DMS53 (cell line): ENCODE results near the gene TMEM132A.
A peak's percentile ranks its signal among the peaks of the same experiment; 100 is the strongest.
"Not testable (repeated sequence)": the region's sequence is repeated elsewhere in the genome, so short reads cannot be mapped to it uniquely, and the experiment has no call there.

Source experiments
- DNase-seq: peaks from one replicate; lab custom pipeline; 2025; lab: John Stamatoyannopoulos, UW

TMEM132A gene

GRCh38 chr11:60905047-60905446, 19.2 kb upstream of the TMEM132A start:
- DNase-seq, result no peak

DNA sequence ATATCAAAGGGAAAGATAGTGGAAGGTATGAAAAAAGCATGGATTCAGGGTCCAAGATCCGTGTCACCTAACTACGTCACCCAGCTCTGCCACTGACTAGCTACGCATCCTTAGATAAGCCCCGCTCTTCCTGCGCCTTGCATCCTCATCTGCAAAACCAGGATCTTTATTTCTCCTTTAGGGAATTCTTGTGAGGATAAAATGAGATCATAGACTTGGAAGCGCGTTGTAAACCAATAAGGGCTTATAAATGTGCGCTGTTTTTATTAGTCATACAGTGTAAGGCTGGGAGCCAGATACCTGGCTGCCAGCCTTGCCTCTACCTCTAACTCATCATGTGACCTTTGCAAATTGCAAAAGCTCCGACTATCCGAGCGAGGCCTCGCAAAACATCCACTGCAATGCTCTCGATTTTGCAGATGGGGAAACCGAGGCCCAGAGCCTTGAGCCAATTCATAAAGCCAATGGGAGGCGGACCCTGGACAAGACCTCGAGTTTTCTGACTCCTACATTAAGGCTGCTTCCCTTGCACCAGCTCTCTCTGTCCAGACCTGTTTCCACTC, 18.6 kb upstream of the TMEM132A start:
- peak; percentile 74 for DNase-seq

DNA sequence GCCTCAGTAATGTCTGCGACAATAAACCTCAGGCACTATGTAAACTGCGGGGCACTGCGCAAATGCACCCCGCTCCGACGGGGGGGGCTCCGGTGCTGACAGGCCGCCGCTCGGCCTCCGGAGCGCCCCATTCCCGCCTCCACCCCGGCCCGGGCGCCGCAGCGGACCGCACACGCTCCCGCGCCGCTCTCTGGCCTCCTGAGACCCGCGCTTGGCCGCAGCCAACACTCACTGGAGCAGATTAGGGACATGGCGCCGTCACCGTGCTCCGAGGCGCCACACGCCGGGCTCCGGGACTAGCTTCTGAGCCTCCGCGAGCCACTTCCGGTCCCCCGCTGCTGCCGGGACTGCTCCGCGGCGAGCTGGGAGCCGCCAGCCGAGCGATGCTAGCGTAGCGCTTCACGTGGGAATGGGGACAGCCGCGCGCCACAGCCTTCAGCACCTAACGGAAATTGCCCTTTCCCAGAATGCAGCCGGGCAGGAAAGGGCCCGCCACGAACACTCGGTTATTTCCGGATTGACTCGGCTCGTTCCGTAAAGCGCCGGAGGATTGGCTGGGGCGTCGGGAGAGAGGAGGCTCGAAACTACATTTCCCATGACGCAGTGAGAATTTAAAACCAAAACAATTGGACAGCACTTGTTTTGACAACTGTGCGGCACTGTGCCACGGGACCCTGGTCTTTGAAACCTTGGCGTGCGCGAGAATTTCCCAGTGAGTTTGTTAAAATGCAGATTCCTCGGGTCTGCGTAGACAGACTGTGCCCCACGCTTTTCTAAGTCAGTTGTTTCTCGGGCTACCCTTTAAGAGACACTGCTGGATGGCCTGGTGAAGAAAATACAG, 17.9 kb upstream of the TMEM132A start, which contains the start of gene PRPF19:
TSS of gene PRPF19 (minus strand) at position 454 of the 841 bp plus-strand sequence. CDS start at position 251, 203 bp downstream.
- peak; percentile 98 for DNase-seq

GRCh38 chr11:60908803-60909202, 15.5 kb upstream of the TMEM132A start:
- no peak for DNase-seq

DNA sequence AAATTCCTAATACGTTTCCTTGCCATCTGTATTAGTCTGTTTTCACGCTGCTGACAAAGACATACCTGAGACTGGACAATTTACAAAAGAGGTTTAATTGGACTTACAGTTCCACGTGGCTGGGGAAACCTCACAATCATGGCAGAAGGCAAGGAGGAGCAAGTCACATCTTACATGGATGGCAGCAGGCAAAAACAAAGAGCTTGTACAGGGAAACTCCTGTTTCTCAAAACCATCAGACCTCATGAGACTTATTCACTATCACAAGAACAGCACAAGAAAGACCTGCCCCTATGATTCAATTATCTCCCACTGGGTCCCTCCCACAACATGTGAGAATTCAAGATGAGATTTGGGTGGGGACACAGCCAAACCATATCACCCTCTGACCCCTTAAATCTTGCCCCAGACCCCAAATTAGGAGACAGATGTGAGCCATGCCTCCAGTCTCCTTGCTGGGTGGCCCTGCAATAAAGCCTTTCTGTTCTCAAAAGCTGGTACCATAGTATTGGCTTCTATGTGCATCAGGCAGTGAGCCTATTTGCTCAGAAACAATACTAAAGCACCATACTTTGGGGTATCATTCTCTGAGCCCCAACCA, 14.5 kb upstream of the TMEM132A start:
- DNase-seq, result not testable (repeated sequence)

DNA sequence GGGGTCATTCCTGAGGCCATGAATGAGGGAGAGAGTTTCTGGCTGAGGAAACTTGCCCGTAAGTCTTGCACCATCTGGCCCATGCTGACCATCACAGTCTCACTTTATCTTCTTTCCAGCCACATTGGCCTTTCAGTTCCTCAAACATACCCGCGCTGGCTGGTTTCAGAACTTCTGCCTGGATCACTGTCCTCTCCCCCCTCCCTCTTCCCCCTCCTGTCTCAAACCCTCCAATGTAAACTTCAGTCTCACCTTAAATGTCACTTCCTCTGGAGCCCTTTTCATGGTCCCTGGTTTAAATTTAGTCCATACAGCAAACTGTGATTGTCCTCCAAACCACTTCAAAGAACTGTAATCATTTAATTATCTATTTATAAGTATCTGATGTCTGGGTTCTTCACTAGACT, 14.0 kb upstream of the TMEM132A start:
- DNase-seq, result no peak

DNA sequence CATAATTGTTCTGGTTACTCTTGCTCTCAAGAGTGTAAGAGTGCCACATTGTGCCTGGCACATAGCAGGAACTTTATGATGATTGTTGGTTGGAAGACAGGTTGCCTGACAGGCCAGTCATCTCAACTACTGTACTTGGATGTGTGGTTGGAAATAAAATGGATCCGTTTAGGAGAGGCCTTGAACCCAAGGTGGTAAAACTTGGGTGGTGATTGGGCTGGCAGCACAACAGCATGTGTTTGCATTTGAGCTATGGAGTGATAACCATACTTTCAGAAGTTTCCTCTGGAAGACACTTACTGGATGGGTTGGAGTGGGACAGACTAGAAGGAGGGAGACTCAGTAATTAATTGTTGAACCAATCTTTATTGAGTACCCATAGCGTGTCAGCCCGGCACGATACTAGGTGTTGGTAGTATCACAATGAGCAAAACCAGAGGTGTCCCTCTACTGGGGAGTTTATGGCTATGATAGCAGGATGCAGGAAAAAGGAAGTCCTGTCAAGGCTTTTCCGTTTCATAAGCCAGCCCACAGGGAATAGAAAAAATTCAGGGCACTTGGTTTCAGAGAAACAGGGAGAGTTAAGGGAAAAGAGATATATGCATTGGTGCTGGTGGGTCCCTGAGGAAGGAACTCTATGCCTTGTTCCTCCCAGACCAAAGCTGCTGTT, 13.4 kb upstream of the TMEM132A start:
- no peak for DNase-seq

DNA sequence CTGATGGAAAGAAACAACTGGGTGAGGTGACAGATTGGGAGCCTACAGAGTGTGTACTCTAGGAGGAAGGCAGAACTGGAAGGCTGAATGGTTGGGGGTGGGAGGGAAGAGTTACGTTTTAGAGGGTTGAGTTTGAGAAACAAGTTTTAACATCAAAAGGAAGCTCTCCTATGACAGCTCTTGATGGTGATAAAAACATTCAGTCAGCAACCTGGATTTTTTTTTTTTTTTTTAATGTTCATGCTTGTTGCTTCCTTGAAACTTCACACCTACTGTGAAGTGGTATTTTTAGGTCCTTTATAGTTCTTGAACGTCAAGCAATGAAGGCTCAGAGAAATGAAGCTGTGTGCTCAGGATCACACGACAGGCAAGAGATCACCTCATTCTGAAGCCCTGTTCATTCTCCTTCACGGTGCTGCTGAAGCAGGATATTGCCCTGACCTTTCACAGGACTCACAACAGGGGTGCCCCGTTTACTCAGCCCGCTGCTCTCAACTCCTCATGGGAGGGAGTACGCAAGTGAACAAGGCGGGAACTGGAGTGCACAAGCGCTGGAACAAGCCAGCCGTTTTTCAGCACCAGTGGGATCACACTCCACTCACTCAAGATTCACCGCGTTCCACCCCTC, 11.9 kb upstream of the TMEM132A start:
- no peak for DNase-seq

DNA sequence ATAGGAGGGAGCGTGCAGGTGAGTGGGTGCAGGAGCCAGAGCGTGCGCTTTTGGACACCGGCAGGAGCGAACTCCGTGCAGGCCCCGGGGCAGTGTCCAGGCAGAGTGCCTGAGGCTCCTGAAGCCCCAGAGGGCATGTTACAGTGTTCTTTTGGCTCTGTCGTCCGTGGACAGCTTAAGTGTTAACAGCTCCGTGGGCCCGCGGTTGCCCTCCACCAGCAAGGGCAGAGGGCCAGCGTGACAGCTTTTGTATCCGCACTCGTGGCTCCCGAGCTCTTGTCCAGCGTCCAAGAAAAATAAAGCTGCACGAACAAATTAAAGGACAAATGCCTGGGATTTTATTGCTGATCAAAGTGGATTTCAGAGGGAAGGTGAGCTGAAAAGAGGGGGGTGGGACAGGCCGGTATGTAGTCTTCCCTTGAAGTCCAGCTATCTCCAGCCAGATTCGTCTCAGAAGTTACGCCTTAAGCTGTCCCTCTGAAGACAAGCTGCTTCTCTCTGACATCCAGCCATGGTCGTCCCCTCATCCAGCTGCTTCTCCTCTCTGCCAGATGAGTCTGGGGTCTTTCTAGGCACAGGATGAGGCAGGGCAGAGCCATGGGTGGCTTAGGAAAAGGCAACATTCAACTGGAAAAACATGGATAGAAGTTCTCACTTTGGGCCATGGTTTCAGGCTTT, 11.3 kb upstream of the TMEM132A start:
- DNase-seq, result no peak

DNA sequence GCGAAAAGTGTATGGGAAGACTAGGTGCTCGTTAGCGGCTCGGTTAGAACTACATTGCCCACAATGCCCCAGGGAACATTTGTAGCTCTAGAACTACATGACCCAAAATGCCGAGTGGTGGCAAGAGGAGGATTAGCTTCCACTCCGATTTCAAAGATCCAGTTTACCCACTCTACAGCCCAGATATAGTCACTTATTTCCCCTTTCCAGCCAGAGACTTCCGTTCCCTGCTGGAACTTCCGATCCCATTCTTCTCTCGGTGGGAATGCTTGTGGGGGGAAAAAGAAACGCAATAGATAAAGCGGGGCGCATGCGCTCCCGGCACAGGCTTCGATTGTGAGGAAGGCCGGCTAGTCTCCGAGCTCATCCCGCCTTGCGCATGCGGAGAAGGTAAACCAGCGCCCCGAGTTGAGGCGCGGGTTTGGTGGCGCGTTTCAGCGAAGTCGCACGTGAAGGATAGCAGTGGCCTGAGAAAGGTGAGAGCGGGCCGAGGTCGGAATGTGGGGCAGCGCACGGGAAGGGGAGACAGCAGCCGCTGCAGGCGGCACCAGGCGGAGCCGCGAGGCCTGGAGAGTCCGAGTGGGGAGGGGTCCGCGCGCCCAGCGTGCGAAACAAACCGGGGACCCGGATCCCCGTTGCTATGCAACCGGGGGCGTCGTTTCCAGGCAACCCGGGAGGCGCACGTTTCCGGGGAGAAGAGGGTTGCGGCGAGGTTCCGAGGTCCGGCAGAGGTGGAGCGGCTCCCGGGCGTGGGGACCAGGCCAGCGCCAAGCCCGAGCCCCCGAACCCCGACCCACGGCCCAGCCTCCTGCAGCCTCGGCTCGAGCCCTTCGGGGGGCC, 10.2 kb upstream of the TMEM132A start, which contains the start of gene TMEM109:
TSS of gene TMEM109 (plus strand) at position 366 of the 840 bp plus-strand sequence. CDS start 5,536 bp downstream, outside the sequence.
- peak; percentile 94 for DNase-seq

GRCh38 chr11:60914633-60915247, 9.5 kb upstream of the TMEM132A start:
- peak; percentile 63 for DNase-seq

GRCh38 chr11:60915248-60915914, 8.9 kb upstream of the TMEM132A start:
- DNase-seq, result no peak

GRCh38 chr11:60916669-60917206, 7.5 kb upstream of the TMEM132A start:
- no peak for DNase-seq

GRCh38 chr11:60917267-60917666, 7.0 kb upstream of the TMEM132A start:
- DNase-seq, result no peak

DNA sequence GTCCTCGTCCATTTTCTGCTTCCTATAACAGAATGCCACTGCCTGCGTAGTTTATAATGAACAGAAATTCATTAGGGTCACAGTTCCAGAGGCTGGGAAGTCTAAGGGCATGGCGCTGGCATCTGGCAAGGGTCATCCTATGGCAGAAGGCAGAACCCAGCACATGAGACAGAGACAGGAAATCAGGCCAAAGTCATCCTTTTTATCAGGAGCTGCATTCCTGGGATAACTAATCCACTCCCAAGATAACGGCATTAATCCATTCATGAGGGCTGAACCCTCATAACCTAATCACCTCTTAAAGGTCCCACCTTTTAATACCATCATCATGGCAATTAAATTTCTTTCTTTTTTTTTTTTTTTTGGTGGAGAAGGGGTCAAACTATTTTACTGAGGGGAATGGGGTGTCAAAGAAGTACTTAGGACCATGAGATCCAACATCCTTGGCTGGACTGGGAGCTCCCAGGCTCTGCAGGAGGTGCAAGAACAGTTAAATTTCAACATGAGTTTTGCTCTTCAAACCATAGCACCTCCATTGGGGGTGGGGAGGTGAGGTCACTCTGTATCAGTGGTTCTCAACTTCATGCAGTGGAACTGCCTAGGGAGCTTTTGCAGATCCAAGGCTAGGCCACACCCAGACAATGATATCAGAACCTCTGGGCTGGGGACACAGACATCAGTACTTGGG, 5.9 kb upstream of the TMEM132A start:
- DNase-seq, result no peak

DNA sequence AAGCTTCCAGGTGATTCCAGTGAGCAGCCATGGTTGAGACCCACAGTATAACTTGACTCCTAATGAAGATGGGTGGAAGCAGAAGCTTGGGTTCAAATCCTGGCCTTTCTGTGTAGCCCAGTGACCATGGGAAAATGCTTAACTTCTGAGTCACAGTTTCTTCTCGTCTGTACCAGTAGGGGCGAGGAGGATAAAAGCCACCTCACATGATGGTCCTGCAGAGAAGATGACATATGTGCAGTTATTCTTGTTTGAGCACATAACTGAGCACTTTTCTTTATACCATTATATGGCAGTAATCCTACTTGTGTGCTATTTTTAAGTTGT, 5.4 kb upstream of the TMEM132A start:
- no peak for DNase-seq

GRCh38 chr11:60919320-60919719, 4.9 kb upstream of the TMEM132A start:
- DNase-seq, result no peak

GRCh38 chr11:60919956-60920355, 4.3 kb upstream of the TMEM132A start:
- no peak for DNase-seq

- DNase-seq, result no peak
These were observed 3.0 kb upstream of the TMEM132A start for GRCh38 chr11:60921259-60921658.
